Measurements from ENCODE around the gene TMEM245.

Gene TMEM245

GRCh38 chr9:108994695-108995094 lies 125.1 kb downstream of the TMEM245 start:
- Histone ChIP-seq H3K4me2 (ENCODE audit: low read length) (peak overlapping the region; percentile 28), H3K27ac (ENCODE audit: low read depth, low read length) (no peak overlapping the region)

GRCh38 chr9:108991479-108991878 lies 128.3 kb downstream of the TMEM245 start:
- peaks cover 35% of the 10 kb centered on the region for H3K36me3 ChIP-seq (ENCODE audit: control insufficient read depth, low read length)
- H3K4me3 ChIP-seq (ENCODE audit: low read length) = no peak overlapping the region
- TF ChIP-seq EZH2phosphoT487 (IDR thresholded peaks at IDR 0.05; ENCODE audit: borderline replicate concordance, low read length) (no peak), CTCF (IDR thresholded peaks at IDR 0.05; ENCODE audit: low read depth, low read length, poor library complexity, severe bottlenecking) (no peak)
- no peak overlapping the region for H3K4me2 ChIP-seq (ENCODE audit: low read length)
- no peaks in the 10 kb centered on the region for H3F3A ChIP-seq (ENCODE audit: control insufficient read depth, insufficient read depth)
- no peaks in the 10 kb centered on the region for H4K20me1 ChIP-seq (ENCODE audit: control insufficient read depth, insufficient read depth, low read depth, low read length)
- H3K9me3 ChIP-seq (ENCODE audit: control insufficient read depth, insufficient read depth, low read length) = no peaks in the 10 kb centered on the region
- H3K27me3 ChIP-seq (ENCODE audit: control insufficient read depth, low read length) = no peaks in the 10 kb centered on the region
- H3K79me2 ChIP-seq (ENCODE audit: control insufficient read depth, low read length) = peaks cover 3% of the 10 kb centered on the region; the same call in 1 of the 2 replicates
- H3K9me2 ChIP-seq (replicated peaks; ENCODE audit: control insufficient read depth, low read length) = no peaks in the 10 kb centered on the region
- peaks cover 11% of the 10 kb centered on the region for H3K4me1 ChIP-seq (ENCODE audit: control insufficient read depth, low read length)
- no peak overlapping the region for H3K27ac ChIP-seq (ENCODE audit: low read depth, low read length)

More at GRCh38 chr9:108994695-108995094, 125.1 kb downstream of the TMEM245 start:
- peaks cover 20% of the 10 kb centered on the region for H3K36me3 ChIP-seq (ENCODE audit: control insufficient read depth, low read length)
- H3K4me3 ChIP-seq (ENCODE audit: low read length) = no peak overlapping the region
- TF ChIP-seq CTCF (IDR thresholded peaks at IDR 0.05; ENCODE audit: low read depth, low read length, poor library complexity, severe bottlenecking) (no peak), EZH2phosphoT487 (IDR thresholded peaks at IDR 0.05; ENCODE audit: borderline replicate concordance, low read length) (no peak)
- no peaks in the 10 kb centered on the region for H3K9me3 ChIP-seq (ENCODE audit: control insufficient read depth, insufficient read depth, low read length)
- H3F3A ChIP-seq (ENCODE audit: control insufficient read depth, insufficient read depth) = no peaks in the 10 kb centered on the region
- no peaks in the 10 kb centered on the region for H3K27me3 ChIP-seq (ENCODE audit: control insufficient read depth, low read length)
- H3K4me1 ChIP-seq (ENCODE audit: control insufficient read depth, low read length) = peaks cover 11% of the 10 kb centered on the region
- no peaks in the 10 kb centered on the region for H3K9me2 ChIP-seq (replicated peaks; ENCODE audit: control insufficient read depth, low read length)
- H4K20me1 ChIP-seq (ENCODE audit: control insufficient read depth, insufficient read depth, low read depth, low read length) = no peaks in the 10 kb centered on the region
- H3K79me2 ChIP-seq (ENCODE audit: control insufficient read depth, low read length) = peaks cover 5% of the 10 kb centered on the region

GRCh38 chr9:108983885-108984284 lies 135.9 kb downstream of the TMEM245 start:
- H3K4me3 ChIP-seq (ENCODE audit: low read length) = no peak overlapping the region
- H4K20me1 ChIP-seq (ENCODE audit: control insufficient read depth, insufficient read depth, low read depth, low read length) = no peaks in the 10 kb centered on the region
- H3K79me2 ChIP-seq (ENCODE audit: control insufficient read depth, low read length) = no peaks in the 10 kb centered on the region
- H3K4me2 ChIP-seq (ENCODE audit: low read length) = no peak overlapping the region
- H3F3A ChIP-seq (ENCODE audit: control insufficient read depth, insufficient read depth) = no peaks in the 10 kb centered on the region
- peaks cover 26% of the 10 kb centered on the region for H3K36me3 ChIP-seq (ENCODE audit: control insufficient read depth, low read length)
- TF ChIP-seq CTCF (IDR thresholded peaks at IDR 0.05; ENCODE audit: low read depth, low read length, poor library complexity, severe bottlenecking) (no peak), EZH2phosphoT487 (IDR thresholded peaks at IDR 0.05; ENCODE audit: borderline replicate concordance, low read length) (no peak)
- H3K4me1 ChIP-seq (ENCODE audit: control insufficient read depth, low read length) = no peaks in the 10 kb centered on the region
- no peaks in the 10 kb centered on the region for H3K9me2 ChIP-seq (replicated peaks; ENCODE audit: control insufficient read depth, low read length)
- H3K27ac ChIP-seq (ENCODE audit: low read depth, low read length) = no peak overlapping the region
- H3K27me3 ChIP-seq (ENCODE audit: control insufficient read depth, low read length) = no peaks in the 10 kb centered on the region
- no peaks in the 10 kb centered on the region for H3K9me3 ChIP-seq (ENCODE audit: control insufficient read depth, insufficient read depth, low read length)

Data from DOHH2 (cell line).